SK-N-SH (cell line): ENCODE measurements around the gene EMX2.

Experiments used
- CTCF ChIP-seq: fragments of 200-600 bp; sonication (generic); IDR thresholded peaks from 2 replicates; pipeline ENCODE4 v1.6.1; 2017; ENCODE audit warnings: antibody characterized with exemption, mild to moderate bottlenecking, moderate library complexity
- ELF1 ChIP-seq: IDR thresholded peaks from 2 replicates; pipeline ENCODE4 v1.4.0; 2012
- GABPA ChIP-seq: IDR thresholded peaks from 2 replicates; pipeline ENCODE4 v1.4.0; 2012; ENCODE audit warnings: low read depth, mild to moderate bottlenecking
- JUND ChIP-seq: IDR thresholded peaks from 2 replicates; pipeline ENCODE4 v1.4.0; 2012
- MEF2A ChIP-seq: IDR thresholded peaks from 2 replicates; pipeline ENCODE4 v1.4.0; 2012; ENCODE audit warnings: low read depth, borderline replicate concordance
- PBX3 ChIP-seq: IDR thresholded peaks from 2 replicates; pipeline ENCODE4; 2012
- POLR2AphosphoS5 ChIP-seq: IDR thresholded peaks from 2 replicates; pipeline ENCODE4 v1.6.1; 2012; ENCODE audit warnings: low read depth, low read length
- RAD21 ChIP-seq: IDR thresholded peaks from 2 replicates; pipeline ENCODE4 v1.6.1; 2012; ENCODE audit warnings: mild to moderate bottlenecking, low read length
- TEAD4 ChIP-seq: IDR thresholded peaks from 2 replicates; pipeline ENCODE4 v1.4.0; 2012; ENCODE audit warnings: mild to moderate bottlenecking, borderline replicate concordance; ENCODE audit not compliant: insufficient read depth

GRCh38 chr10:117544711-117545140 lies 2.2 kb downstream of the EMX2 start:
- TF ChIP-seq CTCF, result no peak
- no peak for TF ChIP-seq TEAD4
- no peak for TF ChIP-seq RAD21
- no peak for TF ChIP-seq GABPA
- TF ChIP-seq MEF2A, result no peak
- TF ChIP-seq POLR2AphosphoS5, result no peak
- TF ChIP-seq ELF1, result no peak
- no peak for TF ChIP-seq JUND
- no peak for TF ChIP-seq PBX3
